Cerebellar cortex (tissue), 1 donor: ENCODE data around the gene NAA40.

ENCODE experiments used
- DNase-seq: peaks from one replicate; pipeline ENCODE4 v3.0.0-alpha.2; 2015; ENCODE audit warnings: low spot score

NAA40 gene

DNA sequence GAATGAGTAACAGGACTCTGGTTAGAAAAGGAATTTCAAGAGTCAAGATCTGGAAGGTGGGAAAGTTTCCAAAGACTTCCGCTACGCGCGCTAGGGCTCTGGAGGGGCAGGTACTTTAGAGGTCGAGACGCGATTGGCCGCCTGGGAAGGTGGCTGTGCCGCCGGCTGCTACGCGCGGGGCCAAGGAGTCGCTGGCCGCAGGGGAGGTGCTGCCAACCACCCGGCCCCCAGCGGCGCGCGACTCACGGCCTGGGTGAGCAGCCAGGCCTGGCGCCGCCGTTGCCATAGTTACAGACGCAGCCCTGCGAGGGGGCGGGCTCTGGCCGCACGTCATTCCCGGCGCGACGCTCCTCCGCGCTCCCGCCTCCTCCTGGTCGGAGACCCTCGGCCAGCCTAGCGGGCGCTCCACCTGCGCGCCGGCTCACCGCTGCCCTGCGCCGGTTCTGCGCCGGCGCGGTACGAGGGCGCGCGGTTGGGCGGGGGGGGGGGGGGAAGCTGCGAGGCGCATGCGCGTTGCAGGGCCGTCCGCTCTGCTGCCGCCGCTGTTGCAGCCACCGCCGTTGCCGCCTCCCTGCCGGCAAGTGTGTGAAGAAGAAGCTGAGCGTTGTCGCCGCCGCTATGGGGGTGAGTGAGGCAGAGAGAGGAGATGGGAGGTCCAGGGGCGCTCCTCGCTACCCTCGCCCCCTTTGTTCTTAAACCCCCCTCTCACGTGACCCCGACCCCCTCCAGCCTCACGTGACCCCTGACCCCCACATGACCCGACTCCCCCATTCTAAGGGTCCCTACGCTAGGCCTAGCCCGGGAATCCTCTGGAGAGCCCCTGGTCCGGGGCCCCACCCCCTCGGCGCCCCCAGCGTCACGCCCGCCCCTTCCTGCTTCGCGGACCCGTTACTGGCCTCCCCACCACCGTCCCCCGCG lies at the start of gene NAA40:
NAA40 (plus strand) TSS at position 524 of the 918 bp plus-strand sequence; CDS start at position 619, 95 bp downstream.
- DNase-seq = peak; percentile 95

DNA sequence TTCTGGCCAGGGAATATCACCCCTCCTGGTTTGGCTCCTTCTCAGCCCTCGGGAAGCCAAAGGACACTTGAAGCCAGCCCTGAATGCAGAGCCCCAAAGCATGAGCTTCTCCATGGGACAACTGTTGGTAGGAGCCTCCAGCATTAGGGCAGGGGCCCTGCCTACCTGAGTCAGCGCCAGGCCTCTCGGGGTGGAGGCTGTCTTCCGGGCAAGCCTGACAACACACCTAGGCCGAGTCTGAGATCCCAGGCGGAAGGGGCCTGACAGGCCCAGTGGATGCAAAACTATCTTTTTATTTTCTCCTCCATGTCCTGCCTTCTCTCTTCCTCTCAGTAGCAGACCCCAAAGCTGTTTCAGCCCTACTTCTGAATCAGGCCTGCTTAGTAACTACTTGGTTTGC lies 49.5 kb upstream of the NAA40 start:
- no peak for DNase-seq

GRCh38 chr11:63890368-63890767 lies 48.4 kb upstream of the NAA40 start:
- DNase-seq = no peak

DNA sequence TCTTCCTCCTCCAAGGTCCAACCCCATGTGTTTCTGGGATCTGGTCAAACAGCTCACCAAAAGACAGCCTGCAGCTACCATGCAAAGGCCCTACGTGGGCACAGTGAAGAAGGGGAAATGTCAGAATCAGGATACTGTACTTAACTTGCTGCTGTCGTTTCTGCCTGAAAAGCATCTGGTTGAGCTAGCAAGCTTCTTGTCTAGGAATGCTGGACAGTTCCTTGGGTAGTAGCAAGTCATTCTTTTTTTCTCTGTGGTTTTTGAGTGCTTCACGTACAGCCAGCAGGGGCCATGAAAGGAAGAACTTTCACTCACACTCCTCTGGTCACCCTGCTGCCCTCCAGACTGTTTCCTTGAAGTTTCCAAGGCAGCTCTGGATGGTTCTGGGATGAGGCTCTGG lies 46.6 kb upstream of the NAA40 start:
- DNase-seq = peak; percentile 29

DNA sequence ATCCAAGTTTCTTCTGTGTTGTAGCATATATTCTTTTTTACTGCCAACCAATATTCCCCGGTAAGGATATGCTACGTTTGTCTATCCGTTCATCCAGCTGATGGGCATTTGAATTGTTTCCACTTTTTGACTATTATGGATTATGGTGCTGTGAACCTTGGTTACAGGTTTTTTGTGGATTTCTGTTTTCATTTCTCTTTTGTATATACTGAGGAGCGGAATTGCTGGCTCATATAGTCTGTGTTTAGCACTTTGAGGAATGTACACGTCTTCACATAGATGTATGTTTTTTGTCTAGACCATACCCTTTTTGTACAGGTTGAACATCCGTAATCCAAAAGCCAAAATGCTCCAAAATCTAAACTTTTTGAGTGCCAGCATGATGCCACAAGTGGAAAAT lies 45.4 kb upstream of the NAA40 start:
- no peak for DNase-seq

DNA sequence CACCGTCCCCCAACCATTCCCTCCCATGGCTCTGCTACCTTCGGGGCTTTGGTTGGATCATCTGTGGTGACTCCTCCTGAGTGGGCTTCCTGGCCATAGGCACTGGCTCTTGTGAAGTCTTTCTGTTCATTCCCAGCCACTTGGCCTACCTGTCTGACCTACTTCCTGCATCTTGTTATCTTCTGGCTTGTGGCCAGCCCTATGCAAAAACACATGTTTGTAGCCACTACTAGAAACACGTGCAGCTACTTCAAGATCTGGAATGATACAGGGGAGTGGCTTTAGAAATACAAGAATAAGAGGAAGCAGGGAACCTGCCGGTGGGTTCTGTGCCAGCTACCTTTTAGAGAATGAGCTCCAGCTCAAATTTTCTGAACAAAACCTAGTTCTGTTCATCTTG lies 42.7 kb upstream of the NAA40 start:
- peak; percentile 33 for DNase-seq

DNA sequence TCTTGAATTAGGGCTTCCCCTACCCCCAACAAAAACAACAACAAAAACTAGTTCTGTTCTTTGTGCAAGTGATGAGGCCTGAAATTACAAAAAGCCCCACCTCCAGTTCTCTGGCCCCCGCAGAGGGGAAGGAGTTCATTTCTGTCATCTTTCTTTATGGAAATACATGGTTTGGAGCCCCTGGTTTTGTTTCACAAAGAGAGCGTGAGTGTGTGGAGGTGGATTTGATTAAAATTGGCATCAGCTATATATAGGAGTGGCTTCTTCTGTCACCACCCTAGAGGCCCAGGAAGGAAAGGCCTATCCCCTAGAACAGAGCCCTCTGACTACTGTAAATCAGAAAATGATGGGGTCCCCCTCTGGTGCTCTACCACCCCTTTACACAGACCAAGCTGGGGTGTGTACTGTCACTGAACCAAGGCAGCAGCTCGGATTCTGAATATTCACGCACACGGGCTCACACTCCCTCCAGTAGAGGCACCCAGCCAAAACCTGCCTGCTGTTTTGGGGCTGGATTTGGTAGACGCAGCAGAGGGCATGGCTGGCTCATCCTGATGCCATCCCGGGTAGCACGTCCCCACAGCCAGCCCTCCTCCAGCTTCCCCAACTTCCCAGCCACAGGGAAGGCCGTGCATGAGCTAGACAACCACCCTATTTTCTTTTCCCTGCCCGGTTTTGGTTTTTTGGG lies 41.2 kb upstream of the NAA40 start:
- peak; percentile 32 for DNase-seq

GRCh38 chr11:63901660-63902059 lies 37.1 kb upstream of the NAA40 start:
- DNase-seq = peak; percentile 46

GRCh38 chr11:63903884-63904283 lies 34.9 kb upstream of the NAA40 start:
- DNase-seq = no peak

DNA sequence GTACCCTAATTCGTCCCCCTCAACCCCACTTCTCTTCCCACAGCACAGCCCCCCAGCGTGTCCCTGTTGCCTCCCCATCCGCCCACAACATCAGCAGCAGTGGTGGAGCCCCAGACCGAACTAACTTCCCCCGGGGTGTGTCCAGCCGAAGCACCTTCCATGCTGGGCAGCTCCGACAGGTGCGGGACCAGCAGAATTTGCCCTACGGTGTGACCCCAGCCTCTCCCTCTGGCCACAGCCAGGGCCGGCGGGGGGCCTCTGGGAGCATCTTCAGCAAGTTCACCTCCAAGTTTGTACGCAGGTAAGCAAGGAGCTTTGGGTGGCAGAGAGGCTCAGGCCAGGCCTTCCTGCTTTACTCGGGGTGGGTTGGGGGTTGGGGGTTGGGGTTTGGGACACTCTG lies 34.1 kb upstream of the NAA40 start:
- DNase-seq = no peak

DNA sequence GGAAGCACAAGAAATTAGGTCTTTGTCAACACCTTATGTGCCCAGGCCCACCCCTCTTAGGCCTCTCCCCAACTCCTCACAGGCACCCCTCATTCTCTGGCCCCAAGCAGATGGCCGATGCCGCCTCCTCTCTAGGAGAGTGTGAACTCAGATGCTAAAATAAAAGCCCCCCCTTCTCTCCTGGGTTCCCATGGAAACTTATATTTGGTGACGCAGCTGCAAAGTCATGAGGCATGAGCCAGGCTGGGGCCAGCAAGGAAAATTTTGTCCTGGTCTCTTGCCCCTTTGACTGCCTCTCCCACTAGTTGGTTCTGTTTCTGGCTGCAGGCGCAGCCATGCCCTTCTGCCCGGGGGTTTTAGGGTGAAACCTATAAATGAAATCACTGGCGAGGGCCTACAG lies 33.6 kb upstream of the NAA40 start:
- peak; percentile 32 for DNase-seq

DNA sequence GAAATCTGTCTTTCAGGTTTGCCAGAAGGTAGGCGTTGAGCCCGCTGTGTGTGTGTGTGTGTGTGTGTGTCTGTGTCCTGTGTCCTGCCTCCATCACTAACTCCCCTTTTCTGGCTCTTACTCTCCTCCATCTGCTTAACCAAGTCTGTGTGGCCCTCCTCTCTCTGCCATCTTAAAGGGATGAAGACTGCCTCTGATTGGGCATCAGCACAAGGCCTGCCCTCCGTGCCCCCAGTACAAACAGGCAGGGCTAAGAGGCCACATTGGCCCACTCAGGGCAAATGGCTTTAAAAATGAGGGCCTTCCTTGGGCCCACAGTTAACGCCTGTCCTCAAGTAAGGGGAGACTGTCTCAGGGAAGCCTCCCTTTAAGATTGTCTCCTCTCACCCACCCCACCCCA lies 32.7 kb upstream of the NAA40 start:
- DNase-seq = no peak

DNA sequence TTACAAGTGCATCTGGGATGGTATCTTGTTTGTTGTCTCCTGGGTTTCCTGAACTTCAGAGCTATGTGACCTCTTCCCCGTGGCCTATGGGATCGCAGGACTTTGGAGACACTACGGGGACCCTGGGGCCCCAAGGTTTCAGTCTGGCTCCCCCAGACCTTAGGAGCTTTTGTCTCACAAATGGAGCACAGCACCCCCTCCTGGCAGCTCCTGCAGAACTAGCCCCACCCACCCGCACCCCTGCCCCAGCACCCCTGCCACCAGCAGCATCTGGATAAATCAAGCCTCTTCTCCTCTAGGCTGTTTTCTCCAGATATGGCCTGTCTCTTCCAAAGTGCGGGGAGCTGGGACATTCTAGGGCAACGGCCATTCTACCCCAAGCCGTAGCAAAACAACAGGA lies 32.2 kb upstream of the NAA40 start:
- DNase-seq = no peak

DNA sequence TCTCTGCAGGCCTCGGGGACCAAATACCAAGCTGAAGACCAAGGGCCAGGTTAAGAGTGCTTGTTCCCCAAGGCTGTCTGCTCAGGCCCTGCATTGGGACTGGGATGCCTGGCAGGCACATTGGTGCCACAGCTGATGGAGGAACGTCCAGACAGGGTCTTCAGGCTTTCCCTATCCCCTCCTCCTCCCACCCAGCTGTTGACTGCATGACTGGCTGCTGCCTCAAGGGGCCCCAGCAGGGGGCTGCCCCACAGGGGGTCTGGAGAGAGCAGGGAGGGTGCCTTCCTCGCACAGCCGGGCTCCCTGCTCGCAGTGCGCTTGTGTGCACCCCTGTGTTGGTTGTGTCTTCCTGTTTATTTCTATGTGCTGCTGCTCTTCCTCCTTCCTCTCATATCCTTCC lies 31.7 kb upstream of the NAA40 start:
- DNase-seq = no peak

- peak; percentile 37 for DNase-seq
Measured at GRCh38 chr11:63907808-63908530, 30.8 kb upstream of the NAA40 start.

GRCh38 chr11:63908631-63909401 lies 30.0 kb upstream of the NAA40 start:
- no peak for DNase-seq

DNA sequence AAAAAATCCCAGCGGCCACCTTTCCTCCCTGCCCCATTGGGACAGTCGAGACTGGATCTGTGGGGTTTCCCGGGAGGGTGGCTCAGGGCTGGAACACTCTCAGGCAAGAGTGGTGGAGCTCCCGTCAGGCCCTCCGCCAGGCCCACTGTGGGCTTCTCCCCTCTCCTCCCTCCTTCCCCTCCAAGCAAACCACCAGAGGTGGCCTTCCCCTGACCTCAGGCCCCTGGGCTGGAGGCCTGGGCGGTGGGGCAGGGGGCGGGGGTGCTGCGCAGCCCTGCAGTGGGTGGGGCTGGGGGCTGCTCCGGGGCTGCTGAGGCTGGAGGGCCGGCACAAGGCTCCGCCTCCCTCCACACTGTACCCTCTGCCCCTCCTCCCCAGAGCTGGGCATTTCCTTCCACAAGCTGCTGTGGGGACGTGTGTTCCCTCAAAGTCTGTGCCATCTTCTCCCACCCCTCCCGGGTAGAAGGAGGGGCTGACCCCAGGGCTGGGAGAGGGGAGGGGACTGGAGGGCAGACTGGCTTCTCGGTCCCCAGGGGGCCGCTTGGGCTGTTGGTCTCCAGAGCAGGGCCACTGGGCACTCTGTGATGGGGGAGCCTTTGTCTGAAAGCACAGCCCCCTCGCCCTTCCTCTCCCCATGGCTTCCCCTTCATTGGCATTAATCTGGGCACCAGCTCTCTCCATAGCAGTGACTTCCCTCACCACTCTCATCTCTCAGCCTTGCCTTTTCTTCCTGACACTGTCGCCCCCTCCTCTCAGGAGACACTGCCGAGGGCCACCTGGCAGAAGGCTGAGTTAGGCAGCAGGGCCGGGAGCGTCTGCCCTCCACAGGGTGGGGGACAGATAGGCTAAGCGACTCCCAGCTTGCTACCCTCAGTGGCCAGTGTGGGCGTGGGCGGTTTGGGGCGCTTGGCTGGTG lies 29.0 kb upstream of the NAA40 start:
- DNase-seq = peak; percentile 40

GRCh38 chr11:63910675-63911074 lies 28.1 kb upstream of the NAA40 start:
- DNase-seq = no peak

GRCh38 chr11:63911440-63911839 lies 27.4 kb upstream of the NAA40 start:
- peak; percentile 31 for DNase-seq

DNA sequence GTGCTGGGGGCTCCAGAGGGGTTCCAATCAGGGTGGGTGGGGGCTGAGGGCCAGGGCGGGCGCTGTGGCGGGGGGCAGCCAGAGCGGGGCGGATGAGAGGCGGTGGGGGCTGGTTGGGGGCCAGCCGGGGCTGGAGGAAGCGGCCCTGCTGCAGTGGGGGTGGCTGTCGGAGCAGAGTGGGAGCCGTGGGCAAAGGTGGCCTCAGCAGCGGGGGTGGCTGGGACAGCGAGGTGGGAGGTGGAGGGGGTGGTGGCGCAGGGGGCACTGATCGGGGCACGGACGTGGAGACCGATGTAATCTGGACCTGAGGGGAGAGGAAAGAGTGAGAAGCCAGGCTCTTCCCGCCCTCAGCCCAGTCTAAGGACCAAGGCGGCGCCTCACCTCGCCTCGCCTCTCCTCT lies 26.9 kb upstream of the NAA40 start:
- DNase-seq = no peak

- no peak for DNase-seq
Measured at GRCh38 chr11:63912678-63913077, 26.1 kb upstream of the NAA40 start.
